GM19025 (cell line): ENCODE data around the gene LYPD6.
"Not testable (repeated sequence)": the region's sequence is repeated elsewhere in the genome, so short reads cannot be mapped to it uniquely, and the experiment has no call there.

Experiments
- ATAC-seq: cut with Tn5 transposase; IDR thresholded peaks from one replicate; pipeline ENCODE4 v1.9.1; 2021; ENCODE audit warnings: mild to moderate bottlenecking, low read depth, moderate library complexity; ENCODE audit not compliant: unreplicated experiment

Gene LYPD6

GRCh38 chr2:149490296-149490695 lies 159.9 kb downstream of the LYPD6 start:
- no peak for ATAC-seq

DNA sequence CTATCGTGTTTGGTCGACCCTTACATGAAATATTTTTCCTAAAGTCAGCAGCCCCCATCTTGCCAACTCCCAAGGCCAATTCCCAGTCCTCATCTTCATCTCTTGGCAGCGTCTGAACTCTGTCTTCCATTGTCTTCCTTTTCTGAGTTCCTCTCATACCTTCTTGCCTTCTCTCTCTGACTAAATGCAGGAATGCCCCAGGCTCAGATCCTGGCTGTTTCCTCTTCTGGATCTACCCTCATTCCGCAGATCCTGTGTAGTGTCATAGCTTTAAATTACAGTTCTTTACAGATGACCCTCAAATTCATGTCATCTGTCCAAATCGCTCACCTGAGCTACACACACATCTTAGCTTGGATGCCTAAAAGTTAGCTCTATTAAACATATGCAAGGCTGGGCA lies 162.5 kb downstream of the LYPD6 start:
- ATAC-seq: no peak

DNA sequence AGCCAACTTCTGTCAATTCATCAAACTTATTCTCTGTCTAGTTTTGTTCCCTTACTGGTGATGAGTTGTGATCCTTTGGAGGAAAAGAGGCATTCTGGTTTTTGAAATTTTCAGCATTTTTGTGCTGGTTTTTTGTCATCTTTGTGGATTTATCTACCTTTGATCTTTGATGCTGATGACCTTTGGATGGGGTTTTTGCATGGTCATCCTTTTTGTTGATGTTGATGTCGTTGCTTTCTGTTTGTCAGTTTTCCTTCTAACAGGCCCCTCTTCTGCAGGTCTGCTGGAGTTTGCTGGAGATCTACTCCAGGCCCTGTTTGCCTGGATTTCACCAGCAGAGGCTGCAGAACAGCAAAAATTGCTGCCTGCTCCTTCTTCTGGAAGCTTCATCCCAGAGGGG lies 168.8 kb downstream of the LYPD6 start:
- ATAC-seq: not testable (repeated sequence)

GRCh38 chr2:149506808-149507207 lies 176.4 kb downstream of the LYPD6 start:
- not testable (repeated sequence) for ATAC-seq

DNA sequence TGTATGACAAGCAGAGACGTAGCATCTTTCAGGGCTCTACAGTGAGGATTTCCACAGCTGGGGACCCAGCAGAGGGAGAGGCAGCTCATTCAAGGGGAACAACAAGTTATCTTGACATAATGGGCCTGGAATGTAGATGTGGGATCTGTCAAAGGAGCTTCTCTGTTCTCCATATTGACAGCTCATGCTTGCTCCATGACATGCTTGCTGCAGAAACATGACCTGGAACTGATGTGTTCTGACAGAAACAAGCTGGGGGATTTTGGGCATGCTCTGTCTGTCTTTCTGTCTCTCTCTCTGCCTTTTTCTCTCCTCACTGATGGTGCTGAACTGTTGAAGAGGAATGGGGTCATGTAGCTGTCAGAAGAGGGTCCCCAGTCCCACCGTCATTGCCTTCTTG lies 177.6 kb downstream of the LYPD6 start:
- no peak for ATAC-seq

DNA sequence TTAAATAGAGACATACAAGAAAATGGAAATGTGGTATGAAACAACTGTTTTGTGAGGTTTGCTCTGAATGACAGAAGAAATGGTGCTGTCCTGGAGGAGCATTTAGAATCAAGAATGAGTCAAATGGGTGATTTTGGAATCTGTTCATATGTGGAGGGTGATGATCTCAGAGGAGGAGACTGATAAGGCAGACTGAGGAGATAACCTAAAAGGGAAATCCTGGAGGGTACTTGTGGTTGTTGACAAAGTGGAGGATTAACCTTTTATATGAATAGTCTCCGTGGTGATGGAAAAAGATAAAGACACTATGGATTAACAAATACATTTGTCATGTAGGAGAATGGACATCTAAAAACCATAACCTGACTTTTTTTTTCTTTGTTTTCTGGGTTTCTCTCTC lies 183.1 kb downstream of the LYPD6 start:
- ATAC-seq: no peak
